GM19372 (cell line): ENCODE data around the gene COG5.
"Not testable (repeated sequence)": the region's sequence is repeated elsewhere in the genome, so short reads cannot be mapped to it uniquely, and the experiment has no call there.

Source experiments
- ATAC-seq: cut with Tn5 transposase; IDR thresholded peaks from one replicate; pipeline ENCODE4 v1.9.1; 2021; ENCODE audit warnings: mild to moderate bottlenecking, low read depth, moderate library complexity; ENCODE audit not compliant: unreplicated experiment

The COG5 gene

GRCh38 chr7:107168233-107169119, 395.2 kb downstream of the COG5 start, which contains the start of gene HBP1:
TSS of gene HBP1 (plus strand) at chr7:107169003. CDS start at chr7:107179894, 10,891 bp downstream.
- ATAC-seq: peak; percentile 83

- no peak for ATAC-seq
Measured at GRCh38 chr7:107167483-107168232, 396.1 kb downstream of the COG5 start.

- ATAC-seq: no peak
Measured at GRCh38 chr7:107166736-107167426, 396.8 kb downstream of the COG5 start.

DNA sequence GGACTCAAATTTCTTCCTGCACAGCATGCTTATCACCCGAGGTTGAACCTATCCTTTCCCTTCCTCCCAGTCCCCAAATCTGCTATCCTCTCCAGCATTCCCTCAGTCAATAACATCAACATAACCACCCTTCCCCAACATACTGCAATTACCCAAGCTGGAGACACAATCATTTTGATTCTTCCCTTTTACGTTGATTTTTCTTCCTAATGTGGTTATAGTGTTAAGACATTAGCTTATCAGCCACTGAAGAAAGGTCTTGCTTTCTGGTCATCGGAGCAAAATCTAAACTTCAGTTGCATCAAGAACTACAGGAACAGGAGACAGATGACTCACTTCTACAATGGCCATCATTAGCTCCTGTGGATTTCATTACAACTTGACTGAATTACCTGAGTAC, 398.4 kb downstream of the COG5 start:
- ATAC-seq: no peak

DNA sequence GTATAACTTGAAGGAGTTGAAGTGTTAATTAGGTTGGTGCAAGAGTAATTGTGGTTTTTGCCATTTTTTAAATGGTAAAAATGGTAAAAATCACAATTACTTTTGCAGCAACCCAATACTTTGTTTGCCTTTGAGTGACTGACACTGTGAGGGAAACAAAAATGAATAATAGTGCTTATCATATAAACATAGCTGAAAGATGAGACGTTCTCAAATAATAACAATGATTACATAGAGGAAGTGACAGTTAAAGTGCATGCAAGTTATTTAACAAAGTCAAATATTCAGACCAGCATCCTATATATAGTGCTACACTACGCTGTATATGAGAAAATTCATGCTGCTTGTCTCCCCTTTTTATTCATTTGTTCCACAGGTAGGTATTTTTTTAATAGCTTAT, 399.6 kb downstream of the COG5 start:
- no peak for ATAC-seq

- ATAC-seq: no peak
Measured at GRCh38 chr7:107162475-107162874, 401.2 kb downstream of the COG5 start.

DNA sequence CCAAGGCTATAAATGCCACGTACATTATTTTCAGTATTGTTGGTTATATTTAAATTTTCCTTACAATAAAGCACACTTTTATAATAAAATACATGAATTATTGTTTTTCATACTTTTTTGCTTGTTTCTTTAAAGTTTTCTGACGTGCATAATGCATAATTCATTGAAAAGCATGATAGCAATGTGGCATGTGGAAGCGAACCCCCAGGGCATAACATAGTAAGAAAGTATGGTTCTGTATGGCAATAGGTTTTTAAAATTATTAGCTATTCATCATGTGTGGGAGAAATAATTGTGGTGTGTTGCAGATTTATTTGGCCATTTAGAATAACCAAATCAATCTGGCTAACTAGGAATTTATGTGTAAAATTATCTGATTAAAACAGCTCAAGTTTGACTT, 402.3 kb downstream of the COG5 start:
- no peak for ATAC-seq

DNA sequence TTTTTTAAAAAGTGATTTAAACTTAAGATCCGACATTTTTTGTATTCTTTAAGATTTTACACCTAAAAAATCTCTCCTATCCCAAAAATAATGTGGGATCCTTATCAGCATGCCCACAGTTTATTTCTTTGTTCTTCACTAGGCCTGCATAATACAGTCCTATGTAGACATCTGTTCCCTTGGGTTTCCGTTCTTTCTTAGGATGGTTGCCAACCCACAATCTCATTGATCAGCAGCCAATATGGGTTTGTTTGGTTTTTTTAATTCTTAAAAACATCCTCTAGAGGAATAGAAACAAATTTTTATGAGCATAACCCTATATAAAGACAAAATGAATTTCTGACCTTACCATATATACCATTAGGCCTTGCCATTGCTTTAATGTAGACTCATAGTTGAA, 403.3 kb downstream of the COG5 start:
- no peak for ATAC-seq

GRCh38 chr7:107158028-107158427, 405.7 kb downstream of the COG5 start:
- ATAC-seq: no peak

GRCh38 chr7:107157091-107157490, 406.6 kb downstream of the COG5 start:
- no peak for ATAC-seq

GRCh38 chr7:107155726-107156125, 408.0 kb downstream of the COG5 start:
- ATAC-seq: not testable (repeated sequence)

GRCh38 chr7:107154826-107155225, 408.9 kb downstream of the COG5 start:
- no peak for ATAC-seq

GRCh38 chr7:107152011-107152410, 411.7 kb downstream of the COG5 start:
- no peak for ATAC-seq
